Right renal cortex interstitium (tissue), 3 donors: ENCODE measurements around the gene COX10. TPM values are rescaled to one million over a fixed set of nuclear protein-coding genes. Genes with fewer than 3 reads are reported as not detected.
"Not testable (repeated sequence)": the region's sequence is repeated elsewhere in the genome, so short reads cannot be mapped to it uniquely, and the experiment has no call there.

Source experiments
- DNase-seq, 3 donors: peaks; one replicate each; pipeline ENCODE4 v3.0.0-alpha.2; 2013; ENCODE audit warnings: low read depth in 3 of 3, low spot score in 2 of 3
- polyA plus RNA-seq, 3 donors: library from polyadenylated mRNA; unstranded; fragments of 120-200 nt; gene quantifications; one replicate each; pipeline ENCODE4 v1.2.1, GENCODE V29; 2013; ENCODE audit not compliant: insufficient read length in 3 of 3

The COX10 gene
- polyA plus RNA-seq, 3 donors = 17.5 to 19.8 (median 17.5) TPM

DNA sequence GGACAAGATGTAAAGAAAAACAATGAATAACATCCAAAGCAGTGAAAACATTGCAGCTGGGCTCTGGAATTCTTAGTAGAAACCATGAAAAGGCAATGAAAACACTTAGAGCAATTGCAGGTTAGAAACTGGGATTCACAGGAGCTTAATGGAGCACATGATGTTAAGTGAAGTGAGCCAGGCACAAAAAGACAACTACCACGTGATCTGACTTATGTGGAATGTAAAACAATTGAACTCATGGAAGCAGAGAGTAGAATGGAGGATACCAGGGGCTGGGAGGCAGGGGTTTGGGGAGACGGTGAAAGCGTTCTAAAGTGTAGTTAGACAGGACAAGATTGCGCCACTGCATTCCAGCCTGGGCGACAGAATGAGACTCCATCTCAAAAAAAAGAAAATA is 170.0 kb downstream of the COX10 start:
- DNase-seq = not testable (repeated sequence)

DNA sequence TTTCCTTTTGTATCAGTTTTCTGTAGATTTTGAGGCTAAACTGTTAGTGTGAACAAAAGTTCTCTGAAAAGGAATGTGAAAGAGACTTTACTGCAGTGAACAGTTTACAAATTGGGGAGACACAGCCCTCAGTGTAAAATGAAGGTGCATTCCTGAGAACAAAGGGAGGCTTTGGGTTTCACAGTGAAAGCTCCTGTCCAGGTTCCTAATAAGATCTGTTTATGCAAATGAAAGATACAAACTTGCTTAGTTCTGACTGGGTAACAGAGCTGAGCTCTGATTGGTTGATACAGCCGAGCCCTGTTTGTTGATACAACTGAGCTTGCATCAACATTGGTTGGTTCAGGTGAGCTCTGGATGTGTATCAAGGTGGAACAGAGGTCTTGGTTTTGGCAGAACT is 175.7 kb downstream of the COX10 start:
- DNase-seq = no peak

DNA sequence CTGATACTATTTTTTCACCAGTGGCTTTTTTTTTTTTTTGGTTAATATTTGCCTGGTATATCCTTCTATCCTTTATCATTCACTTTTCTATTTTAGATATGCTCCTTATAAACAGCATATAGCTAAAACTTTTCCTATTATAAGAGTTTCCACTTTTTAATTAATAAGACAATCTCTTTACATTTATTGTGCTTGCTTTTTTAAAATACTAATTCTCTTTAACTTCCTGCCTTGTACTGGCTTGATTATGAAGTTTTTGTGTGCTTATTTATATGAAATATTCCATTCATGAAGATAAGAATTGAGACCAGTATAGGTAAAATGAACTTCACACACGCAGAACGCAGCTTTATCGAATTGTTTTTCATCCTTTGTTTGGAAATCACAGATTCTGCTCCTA is 176.3 kb downstream of the COX10 start:
- no peak for DNase-seq

Other genes with a start within 250 kb of the COX10 start
- under 1 TPM; 0.44 to 0.61 (median 0.46) TPM for gene CDRT15, start 167.4 kb downstream of the COX10 start, polyA plus RNA-seq
- gene HS3ST3B1, start 231.6 kb downstream of the COX10 start, polyA plus RNA-seq = 10 to 100 TPM; 25.6 to 27.9 (median 25.7) TPM